Chondrocyte (in vitro differentiated cells): ENCODE measurements around the gene CCDC17. TPM values are rescaled to one million over a fixed set of nuclear protein-coding genes. Genes with fewer than 3 reads are reported as not detected.

Source experiments
- DNase-seq: peaks from one replicate; pipeline ENCODE4 v3.0.0; 2021; ENCODE audit warnings: mixed read lengths, low spot score
- H3K27ac Mint-ChIP-seq: one replicate; pipeline ENCODE4 v1.8.0; 2021; ENCODE audit warnings: mild to moderate bottlenecking, moderate library complexity, mixed read lengths; ENCODE audit not compliant: unreplicated experiment
- H3K27me3 Mint-ChIP-seq: 2 replicates; pipeline ENCODE4 v1.8.0; 2021; ENCODE audit warnings: low read depth, mixed read lengths
- H3K36me3 Mint-ChIP-seq: 2 replicates; pipeline ENCODE4 v1.8.0; 2021; ENCODE audit warnings: low read depth, mixed read lengths
- H3K4me1 Mint-ChIP-seq: 2 replicates; pipeline ENCODE4 v1.8.0; 2021; ENCODE audit warnings: low read depth, mild to moderate bottlenecking, mixed read lengths
- H3K4me3 Mint-ChIP-seq: one replicate; pipeline ENCODE4 v1.8.0; 2021; ENCODE audit warnings: mild to moderate bottlenecking, moderate library complexity, mixed read lengths; ENCODE audit not compliant: unreplicated experiment
- H3K9me3 Mint-ChIP-seq: 2 replicates; pipeline ENCODE4 v1.8.0; 2021; ENCODE audit warnings: low read depth, mixed read lengths
- CTCF ChIP-seq: fragments of 200-600 bp; sonication (generic); IDR thresholded peaks from 2 replicates; pipeline ENCODE4 v1.5.0; 2021; ENCODE audit warnings: antibody characterized with exemption, mild to moderate bottlenecking, moderate library complexity
- total RNA-seq: library from RNA; stranded (reverse); gene quantifications from 3 replicates; pipeline ENCODE4 v1.2.1, GENCODE V29; 2021

CCDC17 gene
- total RNA-seq, 1 donor from 2014 or later, result 0.90 TPM

GRCh38 chr1:45617618-45618017 lies 6.2 kb downstream of the CCDC17 start:
- H3K9me3 Mint-ChIP-seq, result no peaks in the 10 kb centered on the region
- TF ChIP-seq CTCF, result no peak
- no peaks in the 10 kb centered on the region for H3K27me3 Mint-ChIP-seq
- peaks cover 17% of the 10 kb centered on the region for H3K36me3 Mint-ChIP-seq
- H3K27ac Mint-ChIP-seq, result no peak overlapping the region
- no peak for DNase-seq
- H3K4me1 Mint-ChIP-seq, result no peaks in the 10 kb centered on the region
- no peak overlapping the region for H3K4me3 Mint-ChIP-seq

- H3K27ac Mint-ChIP-seq, result no peak overlapping the region
- peaks cover 17% of the 10 kb centered on the region for H3K36me3 Mint-ChIP-seq
- H3K4me1 Mint-ChIP-seq, result no peaks in the 10 kb centered on the region
- H3K27me3 Mint-ChIP-seq, result no peaks in the 10 kb centered on the region
- no peaks in the 10 kb centered on the region for H3K9me3 Mint-ChIP-seq
- DNase-seq, result no peak
- no peak for TF ChIP-seq CTCF
- H3K4me3 Mint-ChIP-seq, result no peak overlapping the region
Measured at GRCh38 chr1:45615885-45616284, 8.0 kb downstream of the CCDC17 start.

DNA sequence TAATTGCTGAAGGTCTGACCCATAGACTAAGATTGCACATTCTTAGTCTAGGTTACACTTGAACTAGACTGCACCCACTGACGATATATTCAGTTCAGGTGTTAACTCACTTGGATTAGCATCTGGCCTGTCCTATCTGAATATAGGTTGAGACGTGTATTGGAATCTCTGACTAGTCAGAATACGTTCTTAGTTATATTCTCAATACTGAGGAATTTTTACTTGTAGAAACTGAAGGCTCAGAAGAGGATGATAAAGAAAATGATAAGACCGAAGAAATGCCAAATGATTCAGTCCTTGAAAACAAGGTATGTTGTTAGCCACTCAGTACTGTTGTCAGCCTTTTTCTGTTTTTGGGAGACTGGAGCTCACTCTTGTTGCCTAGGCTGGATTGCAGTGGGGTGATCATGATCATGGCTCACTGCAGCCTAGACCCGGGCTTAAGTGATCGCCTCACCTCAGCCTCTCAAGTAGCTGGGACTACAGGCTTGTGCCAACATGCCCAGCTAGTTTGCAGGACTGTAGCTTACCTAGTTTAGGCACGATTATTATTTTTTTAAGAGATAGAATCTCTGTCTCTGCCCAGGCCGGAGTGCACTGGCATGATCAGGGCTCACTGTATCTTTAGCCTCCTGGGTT lies 10.8 kb downstream of the CCDC17 start:
- DNase-seq, result no peak
- no peak for TF ChIP-seq CTCF
- peaks cover 25% of the 10 kb centered on the region for H3K36me3 Mint-ChIP-seq
- no peak overlapping the region for H3K27ac Mint-ChIP-seq
- peaks cover 5% of the 10 kb centered on the region for H3K4me1 Mint-ChIP-seq
- no peaks in the 10 kb centered on the region for H3K27me3 Mint-ChIP-seq
- no peaks in the 10 kb centered on the region for H3K9me3 Mint-ChIP-seq
- H3K4me3 Mint-ChIP-seq, result no peak overlapping the region

- Mint-ChIP-seq H3K9me3 (no peaks in the 10 kb centered on the region), H3K27ac (no peak overlapping the region), H3K27me3 (no peaks in the 10 kb centered on the region), H3K36me3 (peaks cover 26% of the 10 kb centered on the region), H3K4me3 (no peak overlapping the region), H3K4me1 (peaks cover 6% of the 10 kb centered on the region)
- no peak for DNase-seq
- TF ChIP-seq CTCF, result no peak
Measured at GRCh38 chr1:45610589-45611226, 13.1 kb downstream of the CCDC17 start.

DNA sequence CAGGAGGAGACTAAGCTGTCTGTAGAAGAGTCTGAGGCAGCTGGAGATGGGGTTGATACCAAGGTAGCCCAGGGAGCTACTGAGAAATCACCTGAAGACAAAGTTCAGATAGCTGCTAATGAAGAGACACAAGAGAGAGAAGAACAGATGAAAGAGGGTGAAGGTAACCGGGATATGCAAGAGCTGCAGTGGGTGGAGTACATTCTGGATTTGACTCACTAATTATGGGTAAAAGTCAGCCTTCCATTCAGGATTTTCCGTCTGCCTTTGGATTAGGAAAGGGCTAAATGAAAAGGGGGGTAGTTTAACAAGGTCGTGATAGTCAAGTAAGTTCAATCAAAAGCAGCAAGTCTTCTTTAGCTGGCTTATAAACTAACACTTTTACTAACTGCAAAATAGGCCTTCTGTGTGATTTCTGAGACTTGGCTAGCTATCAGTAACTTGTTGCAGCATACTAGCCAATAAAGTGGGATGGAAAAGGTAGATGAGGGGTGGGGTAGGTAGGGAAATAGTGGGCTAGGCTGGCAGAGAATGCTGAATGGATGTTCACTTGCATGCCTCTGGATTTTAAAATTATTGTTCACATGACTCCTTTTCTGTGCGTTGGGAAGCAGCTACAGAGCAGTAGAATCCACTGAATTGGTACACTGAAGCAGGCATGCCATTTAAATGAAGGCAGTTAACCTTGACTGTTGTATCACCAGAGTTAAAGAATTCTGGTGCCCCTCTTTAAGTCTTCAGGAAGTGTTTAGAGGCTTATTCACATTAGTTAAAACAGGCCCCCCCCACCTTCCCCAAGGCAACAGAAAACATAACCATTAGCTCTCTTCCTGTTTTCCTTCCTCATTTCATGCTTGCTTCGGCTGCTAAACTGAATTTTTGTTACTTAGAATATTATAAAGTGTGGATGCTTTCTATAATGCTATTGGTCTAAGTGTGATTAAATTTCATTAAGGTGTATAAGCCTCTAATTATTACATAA lies 15.4 kb downstream of the CCDC17 start:
- Mint-ChIP-seq H3K9me3 (no peaks in the 10 kb centered on the region), H3K36me3 (peaks cover 20% of the 10 kb centered on the region), H3K4me1 (peaks cover 6% of the 10 kb centered on the region)

More for the DNA sequence above, 15.4 kb downstream of the CCDC17 start:
- H3K4me3 Mint-ChIP-seq, result no peak overlapping the region
- no peak for DNase-seq
- no peaks in the 10 kb centered on the region for H3K27me3 Mint-ChIP-seq
- TF ChIP-seq CTCF, result no peak
- H3K27ac Mint-ChIP-seq, result peak overlapping the region; percentile 2
